Gastrocnemius medialis (tissue), 4 donors: ENCODE data around the gene BLVRA. TPM values are rescaled to one million over a fixed set of nuclear protein-coding genes. Genes with fewer than 3 reads are reported as not detected.

Experiments used
- ATAC-seq, 2 donors: fragments of 150-250 bp; one replicate each; pipeline ENCODE4 v1.9.1; 2016
- DNase-seq, 2 donors: peaks; one replicate each; pipeline ENCODE4 v3.0.0-alpha.2; 2019
- H3K27ac ChIP-seq, 4 donors: fragments of 200-600 bp; sonication (generic); 1 replicate in 1 of 4; 2 replicates in 3 of 4; pipeline ENCODE4 v1.5.1; 2016 to 2018; ENCODE audit warnings: mild to moderate bottlenecking in 2 of 4, moderate library complexity in 1 of 4
- H3K27me3 ChIP-seq, 3 donors: fragments of 200-600 bp; sonication (generic) in 2 of 3; 1 replicate in 1 of 3; 2 replicates in 2 of 3; pipeline versions ENCODE4 v1.5.1 to v1.6.0; 2016 to 2019; ENCODE audit warnings: mild to moderate bottlenecking in 1 of 3, moderate library complexity in 1 of 3
- H3K36me3 ChIP-seq, 2 donors: fragments of 200-600 bp; sonication (generic) in 1 of 2; one replicate each; pipeline ENCODE4 v1.5.1; 2017 to 2018
- H3K4me1 ChIP-seq, 2 donors: fragments of 200-600 bp; sonication (generic) in 1 of 2; one replicate each; pipeline ENCODE4 v1.5.1; 2016 to 2017; ENCODE audit warnings: mild to moderate bottlenecking in 2 of 2
- H3K4me3 ChIP-seq, 4 donors: fragments of 200-600 bp; sonication (generic) in 3 of 4; 1 replicate in 1 of 4; 2 replicates in 3 of 4; pipeline ENCODE4 v1.5.1; 2016 to 2019; ENCODE audit warnings: mild to moderate bottlenecking in 2 of 4
- H3K9me3 ChIP-seq, 3 donors: fragments of 200-600 bp; sonication (generic) in 2 of 3; 1 replicate in 1 of 3; 2 replicates in 2 of 3; pipeline ENCODE4 v1.5.1; 2016 to 2019
- POLR2A ChIP-seq, 2 donors: fragments of 450-650 bp; IDR thresholded peaks; one replicate each; pipeline ENCODE4 v1.6.1; 2017; ENCODE audit warnings: antibody characterized with exemption in 2 of 2, mild to moderate bottlenecking in 2 of 2, moderate library complexity in 2 of 2
- in situ Hi-C, 4 donors: fragments of 200-750 bp; cut with MboI; loops; one replicate each; pipeline versions ENCODE4 v1.15.0 to v1.8.0; 2017; ENCODE audit warnings: low sequenced_read_pairs in 4 of 4
- intact Hi-C: fragments of 100-400 bp; cut with DNase I; formaldehyde crosslinking; loops from one replicate; pipeline ENCODE4 v1.15.1; 2023; ENCODE audit warnings: low total_unique reads
- total RNA-seq, 4 donors: library from RNA; depleted of rRNA; stranded (reverse); fragments of >200 nt; gene quantifications; one replicate each; pipeline versions ENCODE4 v1.1.0 to v1.2.3, GENCODE V29; 2016
- TF ChIP-seq, protein P1 (sequence below), 5 experiments: fragments of 450-650 bp in 3 of 5; fragments of 200-600 bp in 2 of 5; sonication (generic) in 2 of 5; IDR thresholded peaks in 4 of 5; conservative IDR thresholded peaks in 1 of 5; 1 replicate in 4 of 5; 2 replicates in 1 of 5; pipeline ENCODE4 v1.5.1; 2016 to 2019; ENCODE audit warnings: antibody characterized with exemption in 5 of 5, mild to moderate bottlenecking in 3 of 5, moderate library complexity in 3 of 5

The BLVRA gene
- total RNA-seq, 4 donors from 2014 or later, result 26.7 to 45.9 (median 29.3) TPM

DNA sequence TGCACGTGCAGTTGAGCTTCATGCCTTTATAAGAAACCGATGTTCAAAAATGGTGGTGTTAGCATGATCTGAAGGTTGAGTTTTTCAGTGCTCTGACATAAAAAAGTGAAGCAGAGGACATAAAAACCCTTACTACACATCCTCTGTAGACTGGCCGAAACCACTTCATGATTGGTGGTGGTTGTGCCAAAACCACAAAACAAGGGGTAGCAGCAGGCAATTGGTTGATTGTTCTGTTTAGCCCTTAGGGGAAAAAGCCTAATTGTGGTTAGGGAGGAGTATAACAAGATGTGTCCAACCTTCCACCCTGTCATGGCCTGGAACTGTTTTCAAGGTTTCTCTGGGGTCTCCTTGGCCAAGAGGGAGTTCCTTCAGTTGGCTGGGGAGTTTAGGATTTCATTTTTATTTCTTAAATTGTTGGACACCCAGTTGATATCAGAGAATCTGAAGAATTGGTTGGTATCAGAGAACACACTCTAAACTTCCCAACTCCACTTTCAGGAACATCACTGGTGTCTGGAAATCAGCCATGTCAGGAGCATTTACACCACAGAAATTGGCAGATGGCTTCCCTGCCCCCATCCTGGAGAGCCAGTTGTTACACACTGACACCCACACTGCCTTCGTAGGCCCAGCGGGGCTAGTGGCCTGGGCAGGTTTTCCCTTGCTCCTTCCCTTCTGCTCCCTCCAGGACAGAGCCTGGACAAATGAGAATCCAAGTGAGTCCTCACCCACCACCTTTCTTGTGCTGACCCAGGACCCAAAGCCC is 92.1 kb downstream of the BLVRA start:
- no peak for DNase-seq
- Histone ChIP-seq H3K9me3 (no peaks in the 10 kb centered on the region), H3K27me3 (no peaks in the 10 kb centered on the region), H3K4me1 (no peaks in the 10 kb centered on the region), H3K27ac (no peak overlapping the region), H3K36me3 (no peaks in the 10 kb centered on the region), H3K4me3 (no peak overlapping the region)
- intact Hi-C loops, result no loop called here
- TF ChIP-seq, protein P1, sequence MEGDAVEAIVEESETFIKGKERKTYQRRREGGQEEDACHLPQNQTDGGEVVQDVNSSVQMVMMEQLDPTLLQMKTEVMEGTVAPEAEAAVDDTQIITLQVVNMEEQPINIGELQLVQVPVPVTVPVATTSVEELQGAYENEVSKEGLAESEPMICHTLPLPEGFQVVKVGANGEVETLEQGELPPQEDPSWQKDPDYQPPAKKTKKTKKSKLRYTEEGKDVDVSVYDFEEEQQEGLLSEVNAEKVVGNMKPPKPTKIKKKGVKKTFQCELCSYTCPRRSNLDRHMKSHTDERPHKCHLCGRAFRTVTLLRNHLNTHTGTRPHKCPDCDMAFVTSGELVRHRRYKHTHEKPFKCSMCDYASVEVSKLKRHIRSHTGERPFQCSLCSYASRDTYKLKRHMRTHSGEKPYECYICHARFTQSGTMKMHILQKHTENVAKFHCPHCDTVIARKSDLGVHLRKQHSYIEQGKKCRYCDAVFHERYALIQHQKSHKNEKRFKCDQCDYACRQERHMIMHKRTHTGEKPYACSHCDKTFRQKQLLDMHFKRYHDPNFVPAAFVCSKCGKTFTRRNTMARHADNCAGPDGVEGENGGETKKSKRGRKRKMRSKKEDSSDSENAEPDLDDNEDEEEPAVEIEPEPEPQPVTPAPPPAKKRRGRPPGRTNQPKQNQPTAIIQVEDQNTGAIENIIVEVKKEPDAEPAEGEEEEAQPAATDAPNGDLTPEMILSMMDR (IDR thresholded peaks at IDR 0.05 in 4 of 5, conservative IDR thresholded peaks at IDR 0.05 in 1 of 5), result no peak
- ATAC-seq, result no peak
- in situ Hi-C loops, result no loop called here

DNA sequence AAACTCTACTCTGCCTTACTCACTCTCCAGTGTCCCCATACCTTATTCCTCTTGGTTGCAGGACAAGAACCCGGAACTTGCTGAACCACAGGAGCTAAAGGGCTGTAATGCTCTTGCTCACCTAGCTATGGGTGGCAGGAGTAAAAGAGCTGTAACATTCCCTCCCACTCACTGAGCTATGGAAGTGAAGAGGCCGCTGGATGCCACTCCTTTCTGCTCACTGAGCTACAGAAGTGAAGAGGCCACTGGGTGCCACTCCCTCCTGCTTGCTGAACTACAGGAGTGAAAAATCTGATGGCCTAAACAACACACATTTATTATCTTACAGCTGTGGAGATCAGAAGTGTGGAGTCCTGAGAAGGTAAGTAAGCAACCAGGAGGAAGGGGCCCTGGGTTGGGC is 93.3 kb downstream of the BLVRA start:
- Histone ChIP-seq H3K4me1 (no peaks in the 10 kb centered on the region), H3K27ac (no peak overlapping the region), H3K27me3 (no peaks in the 10 kb centered on the region), H3K9me3 (no peaks in the 10 kb centered on the region), H3K36me3 (no peaks in the 10 kb centered on the region), H3K4me3 (no peak overlapping the region)
- DNase-seq, result no peak
- in situ Hi-C loops, result no loop called here
- no peak for TF ChIP-seq POLR2A (IDR thresholded peaks at IDR 0.05)
- TF ChIP-seq, protein P1 (IDR thresholded peaks at IDR 0.05 in 4 of 5, conservative IDR thresholded peaks at IDR 0.05 in 1 of 5), result no peak
- no peak for ATAC-seq
- intact Hi-C loops, result no loop called here

DNA sequence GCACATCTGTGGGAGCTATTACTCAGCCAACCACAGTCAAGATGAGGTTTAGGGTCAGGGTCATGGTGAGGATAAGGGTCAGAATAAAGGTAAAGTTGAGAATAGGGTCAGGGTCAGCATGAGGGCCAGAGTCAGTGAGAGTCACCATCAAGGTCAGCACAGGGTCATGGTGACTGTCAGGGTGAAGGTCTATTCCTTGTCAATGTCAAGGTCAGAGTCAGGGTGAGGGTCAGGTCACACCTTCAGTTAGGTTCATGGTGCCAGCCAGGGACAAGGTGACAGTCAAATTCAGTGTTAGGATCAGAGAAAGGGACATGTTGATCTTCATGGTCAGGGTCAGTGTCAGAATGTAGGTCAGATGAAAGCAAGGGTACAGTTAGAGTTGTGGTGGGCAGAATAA is 96.7 kb downstream of the BLVRA start:
- intact Hi-C loops (no loop called here), in situ Hi-C loops (no loop called here)
- Histone ChIP-seq H3K9me3 (no peaks in the 10 kb centered on the region), H3K4me1 (no peaks in the 10 kb centered on the region), H3K36me3 (no peaks in the 10 kb centered on the region), H3K4me3 (no peak overlapping the region), H3K27me3 (no peaks in the 10 kb centered on the region), H3K27ac (no peak overlapping the region)
- no peak for TF ChIP-seq POLR2A (IDR thresholded peaks at IDR 0.05)
- TF ChIP-seq, protein P1 (IDR thresholded peaks at IDR 0.05 in 4 of 5, conservative IDR thresholded peaks at IDR 0.05 in 1 of 5), result no peak
- no peak for DNase-seq
- no peak for ATAC-seq

DNA sequence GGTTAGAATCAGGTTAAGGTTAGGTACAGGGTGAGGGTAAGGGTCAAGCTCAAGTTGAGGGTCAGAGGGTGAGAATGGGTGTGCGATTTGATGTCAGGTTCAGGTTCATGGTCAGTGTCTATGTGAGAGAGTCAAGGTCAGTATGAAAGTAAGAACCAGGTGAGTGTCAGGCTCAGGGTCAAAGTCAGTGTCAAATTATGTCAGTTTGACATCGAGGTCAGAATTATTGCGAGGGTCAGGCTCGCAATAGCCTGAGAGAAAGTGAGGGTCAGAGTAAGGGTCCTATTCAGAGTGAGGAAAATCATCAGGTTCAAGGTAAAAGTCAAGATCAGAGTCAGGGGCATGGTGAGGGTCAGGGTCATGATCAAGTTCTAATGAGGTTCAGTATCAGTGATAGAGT is 97.8 kb downstream of the BLVRA start:
- no peaks in the 10 kb centered on the region for H3K27me3 ChIP-seq
- H3K27ac ChIP-seq, result no peak overlapping the region
- TF ChIP-seq POLR2A (IDR thresholded peaks at IDR 0.05), result no peak
- TF ChIP-seq, protein P1 (IDR thresholded peaks at IDR 0.05 in 4 of 5, conservative IDR thresholded peaks at IDR 0.05 in 1 of 5), result no peak
- no peaks in the 10 kb centered on the region for H3K4me1 ChIP-seq
- in situ Hi-C loops, result no loop called here
- H3K9me3 ChIP-seq, result no peaks in the 10 kb centered on the region
- intact Hi-C loops, result no loop called here
- DNase-seq (no peak), ATAC-seq (no peak)
- no peak overlapping the region for H3K4me3 ChIP-seq
- H3K36me3 ChIP-seq, result no peaks in the 10 kb centered on the region

Other genes with a start within 250 kb of the BLVRA start
- 10 to 100 TPM; 19.7 to 22.3 (median 21.4) TPM for gene STK17A, start 175.6 kb upstream of the BLVRA start, total RNA-seq
- gene COA1, start 29.2 kb upstream of the BLVRA start, total RNA-seq, result 10 to 100 TPM; 34.9 to 55.2 (median 49.3) TPM
- 100 to 1,000 TPM; 173 to 294 (median 255) TPM for gene MRPS24, start 110.8 kb downstream of the BLVRA start, total RNA-seq
- gene URGCP, start 147.9 kb downstream of the BLVRA start, total RNA-seq, result 10 to 100 TPM; 29.0 to 47.7 (median 38.3) TPM
- 100 to 1,000 TPM in 2 of 4 donors, 10 to 100 TPM in 2; 71.0 to 116 (median 105) TPM for gene UBE2D4, start 167.8 kb downstream of the BLVRA start, total RNA-seq
- not detected for gene SPDYE1, start 239.2 kb downstream of the BLVRA start, total RNA-seq